ENCODE results near the gene SPDYE5.
"Not testable (repeated sequence)": the region's sequence is repeated elsewhere in the genome, so short reads cannot be mapped to it uniquely, and the experiment has no call there.

Gene SPDYE5

DNA sequence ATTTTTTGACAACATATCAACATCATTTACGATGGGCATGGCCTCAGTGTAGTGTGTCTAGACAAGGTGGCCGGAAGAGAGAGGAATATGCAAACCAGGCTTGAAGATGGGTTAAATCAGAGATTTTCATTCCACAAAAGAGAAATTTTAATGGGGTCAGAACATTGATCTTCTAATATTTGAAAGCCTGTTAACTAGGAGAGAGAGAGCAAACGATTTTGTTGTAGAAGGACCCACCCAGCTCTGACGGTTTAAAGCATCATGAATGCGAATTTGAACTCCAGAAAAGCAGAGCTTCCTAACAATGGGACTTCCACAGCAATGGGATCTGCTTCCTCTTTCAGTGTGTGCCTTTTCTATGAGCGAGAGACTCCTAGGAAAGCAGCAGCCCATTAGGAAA is at the start of gene SPDYE5:
Gene SPDYE5 (plus strand): TSS at position 301 of the 400 bp plus-strand sequence. CDS start 1,728 bp downstream, outside the sequence.
- not testable (repeated sequence) for DNase-seq

DNA sequence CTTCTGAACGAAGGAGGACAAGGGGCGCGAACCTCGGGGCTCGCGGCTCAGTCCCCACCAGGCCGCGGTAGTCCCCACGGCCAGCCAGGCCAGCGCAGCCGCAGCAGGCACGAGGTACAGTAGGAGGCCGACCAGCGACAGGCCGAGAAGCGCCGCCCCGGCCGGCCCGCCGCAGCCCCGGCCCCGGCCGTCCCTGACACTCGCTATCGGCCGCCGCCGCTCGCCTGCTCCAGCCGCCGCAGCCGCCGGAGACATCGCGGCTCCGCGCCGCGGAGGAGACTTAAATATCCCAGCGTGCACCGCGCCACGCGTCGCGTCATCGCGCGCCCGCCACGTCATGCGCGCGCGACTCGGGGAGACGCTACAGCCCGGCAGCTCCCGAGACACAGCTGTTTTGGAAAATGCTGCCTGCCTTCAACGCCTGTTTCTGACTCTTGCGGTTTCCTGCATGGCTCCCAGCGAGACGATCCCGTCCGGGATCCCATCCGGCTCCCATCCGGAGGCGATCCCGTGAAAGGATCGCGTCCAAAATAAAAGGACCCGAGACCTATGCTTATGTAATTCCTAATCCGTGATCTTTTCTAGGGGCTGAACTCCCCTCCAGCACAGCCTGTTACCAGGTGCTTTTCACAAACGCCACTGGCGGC is 49.5 kb upstream of the SPDYE5 start:
- DNase-seq: not testable (repeated sequence)

GRCh38 chr7:75449946-75450345 is 42.2 kb upstream of the SPDYE5 start:
- DNase-seq: not testable (repeated sequence)

DNA sequence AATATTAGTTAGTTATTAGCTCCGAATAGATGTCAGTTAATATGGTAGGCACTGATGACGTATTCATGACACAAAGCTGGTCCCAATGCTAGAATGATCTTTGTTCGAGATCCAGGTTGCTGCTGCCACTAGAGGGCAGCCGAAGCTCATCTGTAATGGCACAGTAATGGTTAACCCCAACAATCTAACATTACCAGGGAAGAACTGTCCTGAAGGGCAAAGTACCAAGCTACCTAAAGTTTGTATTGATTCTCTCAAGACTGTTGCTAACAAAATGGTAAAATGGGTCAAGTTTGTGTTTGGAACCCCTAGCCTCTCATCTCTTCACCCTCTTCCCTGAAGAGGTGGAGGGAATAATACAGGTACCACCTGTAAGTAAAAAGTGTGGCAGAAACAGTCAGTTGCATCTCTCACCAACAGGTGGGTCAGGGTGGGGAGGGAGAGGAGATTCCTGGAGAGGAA is 39.6 kb upstream of the SPDYE5 start:
- not testable (repeated sequence) for DNase-seq

GRCh38 chr7:75456403-75456802 is 35.7 kb upstream of the SPDYE5 start:
- DNase-seq: not testable (repeated sequence)

DNA sequence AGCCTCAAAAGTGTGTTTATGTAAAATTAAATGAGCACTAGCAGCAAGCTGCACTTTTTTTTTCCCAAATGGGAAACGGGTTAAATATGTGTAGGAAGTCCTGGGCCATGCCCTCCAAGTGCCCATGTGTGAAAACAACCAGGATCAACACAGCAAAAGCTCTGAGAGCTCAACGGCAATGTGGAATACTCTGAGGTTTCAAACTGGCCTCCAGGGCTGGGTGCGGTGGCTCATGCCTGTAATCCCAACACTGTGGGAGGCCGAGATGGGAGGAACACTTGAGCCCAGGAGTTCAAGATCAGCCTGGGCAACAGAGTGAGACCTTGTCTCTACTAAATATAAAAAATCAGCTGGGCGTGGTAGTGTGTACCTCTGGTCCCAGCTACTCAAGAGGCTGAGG is 34.1 kb upstream of the SPDYE5 start:
- DNase-seq: not testable (repeated sequence)

GRCh38 chr7:75460541-75460940 is 31.6 kb upstream of the SPDYE5 start:
- not testable (repeated sequence) for DNase-seq

DNA sequence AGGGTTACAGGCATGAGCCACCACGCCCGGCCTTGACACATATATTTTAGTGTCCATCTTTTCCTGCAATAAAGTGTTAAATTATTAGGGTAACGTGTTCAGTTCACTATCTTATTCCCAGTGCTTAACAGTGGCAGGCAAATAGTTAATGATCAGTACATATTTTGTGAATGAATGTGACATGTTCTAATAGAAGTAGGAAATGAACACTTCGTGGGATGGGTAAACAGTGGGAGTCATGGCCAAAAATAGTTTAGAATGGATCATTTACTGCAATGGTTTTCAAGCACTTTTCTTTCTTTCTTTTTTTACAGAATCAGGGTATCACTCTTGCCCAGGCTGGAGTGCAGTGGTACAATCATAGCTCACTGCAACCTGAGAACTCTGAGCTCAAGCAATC is 22.0 kb upstream of the SPDYE5 start:
- not testable (repeated sequence) for DNase-seq

- DNase-seq: not testable (repeated sequence)
Observed at GRCh38 chr7:75477457-75477856, 14.7 kb upstream of the SPDYE5 start.

DNA sequence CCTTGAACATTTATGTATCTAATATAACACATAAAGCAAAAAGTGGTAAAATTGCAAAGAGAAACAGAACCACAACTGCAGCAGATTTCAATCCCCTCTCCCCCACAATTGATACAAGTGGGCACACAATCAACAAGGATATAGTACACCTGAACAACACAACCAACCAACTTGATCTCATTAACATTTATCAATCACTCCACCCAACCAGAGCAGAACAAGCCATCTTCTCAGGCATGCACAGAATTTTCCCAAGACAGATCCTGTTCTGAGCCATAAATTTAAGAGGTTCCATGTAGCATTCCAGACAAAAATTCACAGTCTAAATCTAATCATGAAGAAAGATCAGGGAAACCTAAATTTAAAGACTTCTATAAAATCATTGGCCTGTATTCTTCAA is 11.8 kb upstream of the SPDYE5 start:
- DNase-seq: not testable (repeated sequence)

- DNase-seq: not testable (repeated sequence)
Observed at GRCh38 chr7:75485355-75485978, 6.7 kb upstream of the SPDYE5 start.

GRCh38 chr7:75485979-75486643 is 6.0 kb upstream of the SPDYE5 start, which contains the start of gene POM121C:
Gene POM121C, minus strand, starts transcription at chr7:75486299. Its CDS starts 44,803 bp downstream, at chr7:75441496.
- peak; percentile 90 for DNase-seq

DNA sequence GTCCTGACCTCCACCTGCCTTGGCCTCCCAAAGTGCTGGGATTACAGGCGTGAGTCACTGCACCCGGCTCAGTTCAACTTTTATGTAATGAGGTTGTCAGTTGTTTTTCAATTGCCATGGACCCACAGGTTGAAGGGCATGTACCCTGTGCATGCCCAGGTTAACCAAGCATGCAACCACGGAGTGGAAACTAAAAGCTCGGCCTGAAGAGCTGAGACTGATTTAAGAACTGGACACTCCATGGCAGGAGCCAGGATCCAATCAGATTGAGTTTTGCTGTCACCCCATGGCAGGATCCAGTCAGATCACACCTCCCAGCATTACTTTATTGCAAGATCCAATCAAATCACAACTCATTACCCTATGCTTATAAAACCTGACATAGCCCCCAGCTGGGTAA is 16.9 kb downstream of the SPDYE5 start:
- not testable (repeated sequence) for DNase-seq

GRCh38 chr7:75518842-75519241 is 26.7 kb downstream of the SPDYE5 start:
- DNase-seq: not testable (repeated sequence)

DNA sequence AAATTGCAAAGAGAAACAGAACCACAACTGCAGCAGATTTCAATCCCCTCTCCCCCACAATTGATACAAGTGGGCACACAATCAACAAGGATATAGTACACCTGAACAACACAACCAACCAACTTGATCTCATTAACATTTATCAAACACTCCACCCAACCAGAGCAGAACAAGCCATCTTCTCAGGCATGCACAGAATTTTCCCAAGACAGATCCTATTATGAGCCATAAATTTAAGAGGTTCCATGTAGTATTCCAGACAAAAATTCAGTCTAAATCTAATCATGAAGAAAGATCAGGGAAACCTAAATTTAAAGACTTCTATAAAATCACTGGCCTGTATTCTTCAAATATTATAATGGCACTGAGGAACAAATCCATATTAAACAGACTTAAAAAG is 29.6 kb downstream of the SPDYE5 start:
- DNase-seq: not testable (repeated sequence)

GRCh38 chr7:75527224-75527722 is 35.2 kb downstream of the SPDYE5 start:
- peak; percentile 14 for DNase-seq

- DNase-seq: no peak
Observed at GRCh38 chr7:75531359-75531821, 39.3 kb downstream of the SPDYE5 start.

DNA sequence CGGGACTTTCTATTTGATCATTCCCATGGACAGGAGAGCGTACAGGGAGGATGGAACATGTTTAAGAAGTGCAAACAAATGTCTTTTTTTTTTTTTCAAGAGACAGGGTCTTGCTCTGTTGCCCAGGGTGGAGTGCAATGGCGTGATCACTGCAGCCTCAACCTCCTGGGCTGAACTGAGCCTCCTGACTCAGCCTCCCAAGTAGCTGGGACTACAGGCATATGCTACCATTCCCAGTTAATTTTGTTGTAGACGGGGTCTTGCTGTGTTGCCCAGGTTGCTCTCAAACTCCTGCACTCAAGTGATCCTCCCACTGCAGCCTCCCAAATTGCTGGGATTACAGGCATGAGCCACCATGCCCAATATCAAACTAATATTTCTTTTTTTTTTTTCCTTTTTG is 40.5 kb downstream of the SPDYE5 start:
- no peak for DNase-seq

DNA sequence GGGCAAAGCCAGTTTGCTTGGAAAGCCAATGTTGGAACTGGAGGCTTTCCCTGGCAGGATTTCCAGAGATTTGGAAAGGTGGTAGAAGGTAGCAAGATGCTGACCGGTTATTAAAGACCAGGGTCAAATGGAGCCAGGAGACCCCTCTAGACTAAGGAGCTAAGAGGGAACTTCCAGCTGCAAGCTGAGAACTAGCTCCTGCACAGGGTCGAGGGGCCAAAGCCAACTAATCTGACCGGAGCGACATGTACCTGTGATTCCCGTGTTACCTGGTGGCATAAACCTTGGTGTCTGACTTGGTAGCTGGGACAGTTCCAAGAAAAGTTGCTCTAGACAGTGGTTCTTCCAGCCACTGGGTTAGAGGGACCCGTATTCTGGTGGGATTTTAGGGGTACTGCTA is 41.8 kb downstream of the SPDYE5 start:
- DNase-seq: no peak

GRCh38 chr7:75534727-75535307 is 42.7 kb downstream of the SPDYE5 start:
- no peak for DNase-seq

- no peak for DNase-seq
Observed at GRCh38 chr7:75536491-75536890, 44.4 kb downstream of the SPDYE5 start.

DNA sequence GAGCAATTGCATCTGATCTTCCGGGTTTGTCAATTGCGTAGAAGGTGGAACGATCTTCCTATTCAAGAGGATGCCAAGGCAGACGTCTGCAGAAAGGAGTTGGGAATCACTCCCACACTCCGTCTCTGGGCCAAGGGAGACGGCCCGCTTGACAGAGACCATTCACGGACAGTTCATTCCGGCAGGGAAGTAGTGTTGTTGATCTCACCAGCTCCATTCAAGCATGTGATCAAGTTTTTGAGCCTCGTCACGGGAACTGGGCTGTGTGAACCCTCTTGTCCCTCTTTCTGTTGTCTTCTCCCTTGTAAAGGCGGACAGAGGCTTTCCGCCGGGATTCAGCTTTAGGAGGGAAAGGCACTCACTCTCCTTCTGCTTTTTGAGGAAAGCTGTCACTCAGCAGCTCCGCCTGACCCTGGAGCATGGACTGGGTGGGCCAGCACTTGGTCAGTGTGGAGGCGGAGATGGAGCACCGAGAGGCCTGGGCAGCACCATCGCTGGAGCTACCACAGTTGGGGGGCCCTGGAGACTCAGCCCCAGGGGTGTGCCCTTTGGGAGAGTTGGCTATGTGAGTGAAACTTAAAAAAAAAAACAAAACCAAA is 44.9 kb downstream of the SPDYE5 start:
- DNase-seq: no peak

- no peak for DNase-seq
Observed at GRCh38 chr7:75537731-75538130, 45.6 kb downstream of the SPDYE5 start.

All from activated naive CD4-positive, alpha-beta T cell treated with anti-CD3 and anti-CD28 coated beads, Interleukin-2, amount 50 U/mL, for 16 hours (primary cell).